ENCODE data around the gene HAUS7. TPM values are rescaled to one million over a fixed set of nuclear protein-coding genes. Genes with fewer than 3 reads are reported as not detected.

The HAUS7 gene
- total RNA-seq, 1 donor from 2014 or later, result 11.3 TPM

GRCh38 chrX:153440556-153441135 lies 29.7 kb downstream of the HAUS7 start:
- DNase-seq (ENCODE audit: low read depth in 2 of 2), result no peak

DNA sequence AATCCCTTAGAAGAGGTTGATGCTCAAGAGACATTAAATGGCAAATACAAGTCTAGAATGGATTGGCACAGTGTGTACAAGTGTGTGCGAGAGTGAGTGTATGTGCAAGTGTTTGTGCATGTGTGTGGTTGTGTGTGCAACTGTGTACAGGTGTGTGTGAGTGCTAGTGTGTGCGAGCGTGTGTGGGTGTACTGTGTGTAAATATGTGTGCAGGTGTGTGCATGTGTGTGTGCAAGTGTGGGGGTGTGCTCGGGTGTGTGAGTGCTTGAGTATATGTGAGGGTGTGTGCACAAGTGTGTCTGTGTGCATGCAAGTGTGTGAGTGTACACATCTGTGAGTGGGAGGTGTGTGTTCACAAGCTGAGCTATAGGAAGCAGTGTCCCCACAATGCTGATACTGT lies 30.4 kb downstream of the HAUS7 start:
- DNase-seq (ENCODE audit: low read depth in 2 of 2), result no peak

DNA sequence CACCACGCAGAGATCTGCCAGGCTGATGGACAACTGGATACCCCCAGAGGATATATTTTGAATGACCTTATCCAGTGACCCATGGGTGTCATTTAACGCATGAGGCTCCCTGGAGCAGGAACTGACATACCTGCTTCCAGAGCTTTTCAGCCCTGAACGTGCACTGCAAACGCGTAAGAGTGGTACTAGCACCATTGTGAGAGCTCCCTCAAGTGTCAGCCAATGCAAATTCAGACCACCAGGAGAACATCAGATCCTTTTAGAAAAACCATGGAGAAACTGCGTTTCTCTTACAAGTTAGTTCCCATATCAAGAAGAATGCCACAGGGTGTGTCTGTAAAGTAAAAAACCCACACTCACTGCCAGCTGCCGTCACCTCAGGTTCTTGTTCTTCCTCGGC lies 31.8 kb downstream of the HAUS7 start:
- peak in 1 of 2 donors; percentile 55 for DNase-seq (ENCODE audit: low read depth in 2 of 2)

DNA sequence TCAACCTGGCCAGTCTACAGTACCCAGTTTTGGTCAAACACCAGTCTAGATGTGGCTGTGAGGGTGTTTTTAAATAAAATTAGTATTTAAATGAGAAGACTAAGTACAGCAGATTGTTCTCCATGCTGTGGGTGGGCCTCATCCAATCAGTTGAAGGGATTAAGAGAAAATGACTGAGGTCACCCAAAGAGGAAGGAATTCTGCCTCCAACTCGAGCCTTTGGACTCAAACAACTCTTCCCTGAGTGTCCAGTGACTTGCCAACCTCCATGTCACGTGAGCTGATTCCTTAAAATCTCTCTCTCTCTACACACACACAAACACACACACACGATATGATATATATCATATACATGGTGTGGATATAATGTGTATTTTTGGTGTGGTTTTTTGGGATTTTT lies 34.5 kb downstream of the HAUS7 start:
- no peak for DNase-seq (ENCODE audit: low read depth in 2 of 2)

GRCh38 chrX:153434801-153435200 lies 35.6 kb downstream of the HAUS7 start:
- no peak for DNase-seq (ENCODE audit: low read depth in 2 of 2)

DNA sequence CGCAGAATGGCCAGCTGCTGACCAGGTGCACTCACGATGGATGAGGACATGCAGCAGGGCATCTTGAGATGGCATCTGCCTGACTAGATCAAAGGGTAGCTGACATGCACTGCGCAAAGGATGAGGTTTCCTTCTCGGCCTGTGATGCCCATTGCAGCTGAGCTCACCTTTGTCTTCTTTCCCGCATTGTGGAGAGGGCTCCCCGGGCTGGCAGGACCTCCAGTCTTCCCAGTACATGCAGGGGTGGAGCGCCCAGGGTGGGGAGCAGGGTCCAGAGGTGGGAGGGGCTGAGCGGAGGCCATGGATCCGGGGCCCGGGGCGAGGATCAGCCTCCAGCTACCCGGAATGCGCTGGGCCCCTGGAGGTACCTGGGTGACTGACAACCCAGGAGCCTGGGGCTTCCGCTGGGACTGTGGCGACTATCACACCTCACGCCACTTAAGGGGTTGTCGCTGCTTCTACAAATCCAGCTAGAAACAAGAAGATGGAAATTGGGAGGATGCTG lies 36.5 kb downstream of the HAUS7 start:
- DNase-seq (ENCODE audit: low read depth in 2 of 2), result no peak

DNA sequence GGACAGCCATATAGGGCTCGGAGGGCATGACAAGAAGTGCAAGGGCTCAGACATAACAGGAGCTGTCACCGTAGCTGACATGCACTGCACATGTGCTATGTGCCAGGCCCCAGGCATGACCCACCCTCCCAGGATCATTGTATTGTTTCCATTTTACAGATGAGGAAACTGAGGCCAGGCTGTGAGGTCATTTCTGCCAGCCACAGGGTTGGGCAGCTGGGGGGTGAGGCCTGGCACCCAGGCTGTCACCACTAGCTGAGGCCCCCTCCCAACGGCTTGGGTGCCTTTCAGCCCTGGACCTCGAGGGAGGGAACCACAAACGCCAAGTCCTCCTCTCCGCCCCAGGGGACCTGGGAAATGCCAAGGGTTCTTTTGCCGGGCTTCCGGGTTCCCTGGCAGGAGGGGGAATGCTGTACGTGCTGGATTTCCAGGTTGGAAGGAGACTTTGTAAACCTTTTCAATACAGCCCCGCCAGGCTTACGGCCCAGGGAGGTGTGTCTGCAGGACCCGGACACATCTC lies 37.2 kb downstream of the HAUS7 start:
- DNase-seq (ENCODE audit: low read depth in 2 of 2), result no peak

GRCh38 chrX:153430796-153431195 lies 39.6 kb downstream of the HAUS7 start:
- DNase-seq (ENCODE audit: low read depth in 2 of 2), result no peak

GRCh38 chrX:153426204-153426603 lies 44.2 kb downstream of the HAUS7 start:
- no peak for DNase-seq (ENCODE audit: low read depth in 2 of 2)

DNA sequence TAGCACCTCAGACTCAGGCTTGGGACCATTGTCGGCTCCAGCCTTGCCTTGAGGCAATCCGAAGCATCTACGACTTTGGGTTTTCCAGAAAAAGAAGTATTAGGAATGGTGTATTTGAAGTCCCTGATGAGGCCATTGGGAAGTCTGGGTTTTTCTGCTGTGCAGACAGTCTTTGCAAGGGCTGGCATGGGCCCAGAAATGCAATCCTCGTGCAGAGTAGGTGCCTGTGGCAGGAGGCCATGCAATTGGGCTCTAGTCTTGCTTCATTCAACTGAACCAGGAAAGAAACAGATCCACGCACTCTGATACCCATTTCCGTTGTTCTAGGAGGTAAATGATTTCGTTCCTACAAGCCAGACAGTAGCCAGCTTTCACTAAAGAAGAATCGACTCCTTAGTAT lies 46.7 kb downstream of the HAUS7 start:
- no peak for DNase-seq (ENCODE audit: low read depth in 2 of 2)

- no peak for DNase-seq (ENCODE audit: low read depth in 2 of 2)
Observed at GRCh38 chrX:153421856-153422255, 48.5 kb downstream of the HAUS7 start.

DNA sequence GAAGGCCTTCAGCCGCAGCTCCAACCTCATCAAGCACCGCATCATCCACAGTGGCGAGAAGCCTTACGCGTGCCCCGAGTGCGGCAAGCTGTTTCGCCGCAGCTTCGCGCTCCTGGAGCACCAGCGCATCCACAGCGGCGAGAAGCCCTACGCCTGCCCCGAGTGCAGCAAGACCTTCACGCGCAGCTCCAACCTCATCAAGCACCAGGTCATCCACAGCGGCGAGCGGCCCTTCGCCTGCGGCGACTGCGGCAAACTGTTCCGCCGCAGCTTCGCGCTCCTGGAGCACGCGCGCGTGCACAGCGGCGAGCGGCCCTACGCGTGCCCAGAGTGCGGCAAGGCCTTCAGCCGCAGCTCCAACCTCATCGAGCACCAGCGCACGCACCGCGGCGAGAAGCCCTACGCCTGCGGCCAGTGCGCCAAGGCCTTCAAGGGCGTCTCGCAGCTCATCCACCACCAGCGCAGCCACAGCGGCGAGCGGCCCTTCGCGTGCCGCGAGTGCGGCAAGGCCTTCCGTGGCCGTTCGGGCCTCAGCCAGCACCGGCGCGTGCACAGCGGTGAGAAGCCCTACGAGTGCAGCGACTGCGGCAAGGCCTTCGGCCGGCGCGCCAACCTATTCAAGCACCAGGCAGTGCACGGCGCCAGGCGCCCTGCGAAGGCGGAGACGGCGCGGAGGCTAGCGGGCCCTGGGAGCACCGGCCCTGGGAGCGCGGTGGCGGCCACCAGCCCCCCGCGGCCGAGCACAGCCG lies 49.4 kb downstream of the HAUS7 start:
- no peak for DNase-seq (ENCODE audit: low read depth in 2 of 2)

DNA sequence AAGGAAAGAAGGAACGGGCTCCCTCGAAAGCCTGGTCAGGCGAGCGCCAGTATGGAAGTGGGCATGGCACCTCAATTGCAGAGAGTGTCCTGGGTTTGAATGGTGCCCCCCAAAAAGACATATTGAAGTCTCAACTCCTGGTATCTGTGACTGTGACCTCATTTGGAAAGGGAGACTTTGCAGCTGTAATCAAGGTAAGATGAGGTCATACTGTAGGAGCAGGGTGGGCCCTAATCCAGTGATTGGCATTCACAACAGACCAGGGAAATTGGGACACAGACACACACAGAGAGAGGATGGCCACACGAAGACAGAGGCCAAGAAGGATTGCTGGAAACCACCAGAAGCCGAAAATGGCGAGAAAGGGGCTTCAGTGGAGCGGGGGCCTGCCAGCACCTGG lies 52.7 kb downstream of the HAUS7 start:
- no peak for DNase-seq (ENCODE audit: low read depth in 2 of 2)

DNA sequence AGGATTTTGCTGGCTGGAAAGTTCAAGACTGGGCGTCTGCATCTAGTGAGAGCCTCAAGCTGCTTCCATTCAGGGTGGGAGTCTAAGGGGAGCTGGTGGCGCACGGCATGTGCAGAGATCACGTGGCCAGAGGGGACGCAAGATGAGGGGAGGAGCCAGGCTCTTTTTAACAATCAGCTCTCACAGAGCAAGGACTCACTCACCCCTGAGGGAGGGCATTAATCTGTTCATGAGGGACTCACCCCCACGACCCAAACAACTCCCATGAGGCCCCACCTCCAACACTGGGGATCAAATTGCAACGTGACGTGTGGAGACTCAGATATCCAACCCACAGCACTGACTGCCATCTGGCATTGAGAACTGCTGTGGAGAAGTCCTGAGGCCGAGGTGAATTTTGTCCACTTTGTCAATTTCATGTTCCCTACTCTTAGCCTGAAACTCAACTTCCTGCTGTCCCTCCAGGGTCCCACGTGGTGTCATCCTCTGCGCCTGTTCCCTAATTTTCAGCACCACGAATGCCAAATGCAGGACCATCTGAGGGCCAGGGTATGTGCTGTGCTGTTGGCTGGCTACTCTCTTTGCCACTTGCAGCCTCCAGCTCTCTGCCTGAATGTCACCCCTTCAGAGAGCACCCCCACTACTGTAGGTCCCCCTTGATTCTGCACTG lies 53.5 kb downstream of the HAUS7 start:
- no peak for DNase-seq (ENCODE audit: low read depth in 2 of 2)

DNA sequence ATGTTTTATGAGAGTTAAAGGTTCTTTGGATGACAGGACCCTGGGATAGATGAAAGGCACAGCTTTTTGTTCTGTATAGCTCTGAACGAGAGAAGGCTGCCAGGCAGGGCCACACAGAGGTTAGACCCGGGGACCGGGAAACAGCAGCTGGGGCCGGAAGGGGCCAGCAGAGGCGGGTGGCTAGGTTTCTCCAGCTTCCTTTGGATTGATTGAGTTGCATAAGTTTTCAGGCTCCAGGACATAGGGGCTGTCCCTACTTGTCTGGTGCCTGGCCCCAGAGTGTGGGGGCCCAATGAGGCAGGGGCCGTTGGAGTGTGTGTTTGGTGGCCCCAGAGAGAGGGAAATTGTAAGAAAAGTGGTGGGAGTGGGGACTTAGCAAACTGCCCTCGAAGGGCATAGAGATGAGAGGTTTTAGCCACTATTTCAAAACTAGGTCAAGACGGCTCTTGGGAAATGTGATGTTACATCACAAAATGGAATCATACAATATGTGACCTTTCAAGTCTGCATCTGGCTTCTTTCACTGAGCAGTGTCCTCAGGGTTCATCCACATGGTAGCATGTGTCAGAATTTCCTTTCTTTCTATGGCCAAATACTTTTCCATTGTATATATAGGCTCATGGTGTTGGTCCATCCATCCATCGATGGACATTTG lies 55.4 kb downstream of the HAUS7 start:
- DNase-seq (ENCODE audit: low read depth in 2 of 2), result no peak

DNA sequence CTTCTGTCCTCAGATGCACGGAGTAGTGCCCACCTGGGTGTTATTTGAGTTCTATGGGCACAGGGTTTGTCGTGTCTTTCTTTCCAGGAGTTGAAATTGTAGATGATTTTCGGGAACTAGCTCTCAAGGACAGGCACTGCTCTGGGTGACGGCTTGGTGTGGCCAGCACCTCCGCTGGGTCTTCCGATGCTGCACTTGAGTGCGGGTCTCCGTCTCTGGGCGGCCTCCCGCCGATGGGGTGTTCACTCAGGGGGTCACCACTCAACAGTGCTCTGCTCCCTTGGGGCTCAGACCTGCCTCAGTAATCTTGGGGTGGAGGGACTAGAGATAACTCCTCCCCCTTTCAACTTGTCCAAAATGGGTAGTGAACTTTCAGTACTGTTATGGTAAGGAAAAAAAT lies 56.6 kb downstream of the HAUS7 start:
- DNase-seq (ENCODE audit: low read depth in 2 of 2), result no peak

DNA sequence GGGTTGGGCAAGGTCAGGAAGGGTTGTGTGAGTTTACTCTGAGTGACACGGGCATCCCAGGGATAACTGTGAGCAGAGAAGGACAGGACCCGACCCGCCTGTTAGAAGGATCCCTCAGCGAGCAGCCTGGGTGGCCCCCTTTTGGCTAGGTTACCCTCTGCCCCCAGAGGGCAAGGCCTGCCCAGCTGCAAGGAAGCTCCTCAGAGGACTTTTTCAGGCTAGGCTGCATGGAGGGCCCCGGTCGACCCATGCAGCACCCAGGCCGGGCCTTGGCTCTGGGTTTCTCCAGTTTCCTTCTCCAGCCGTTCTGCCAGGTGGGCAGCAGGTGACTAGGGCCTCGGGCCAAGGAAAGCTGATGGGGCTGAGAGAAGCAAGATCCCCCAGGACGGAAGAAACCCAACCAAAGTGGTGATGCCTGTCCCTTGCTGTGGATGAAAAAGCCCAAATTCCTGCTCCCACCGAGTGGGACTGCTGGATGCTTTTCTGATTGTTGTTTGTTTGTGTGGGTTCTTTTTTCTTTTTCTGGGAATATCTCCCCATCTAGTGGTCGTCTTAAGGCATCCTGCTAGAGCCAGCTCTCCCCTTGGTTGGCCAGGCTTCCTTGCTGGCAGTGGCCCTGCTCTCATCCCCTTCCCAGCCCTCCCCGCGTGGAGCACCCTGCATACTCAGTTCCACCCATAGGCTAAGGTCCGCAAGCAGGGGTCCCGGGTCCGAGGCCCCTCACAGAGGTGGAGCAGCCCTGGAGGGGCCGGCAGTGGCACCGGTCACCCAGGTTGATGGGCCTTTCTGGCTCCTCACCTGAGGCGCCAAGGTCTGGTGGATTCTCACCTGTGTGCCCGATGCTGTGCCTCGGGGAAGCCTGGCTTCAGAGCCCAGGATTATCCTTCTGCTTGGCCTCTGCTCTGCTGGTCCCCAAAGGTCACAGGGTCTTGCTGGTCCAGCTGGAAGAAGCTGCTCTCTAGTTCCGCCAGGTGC lies 57.3 kb downstream of the HAUS7 start:
- DNase-seq (ENCODE audit: low read depth in 2 of 2), result no peak

- no peak for DNase-seq (ENCODE audit: low read depth in 2 of 2)
Observed at GRCh38 chrX:153411988-153412574, 58.3 kb downstream of the HAUS7 start.

- no peak for DNase-seq (ENCODE audit: low read depth in 2 of 2)
Observed at GRCh38 chrX:153411255-153411987, 59.0 kb downstream of the HAUS7 start, which contains the start of gene ZFP92. Gene ZFP92 (plus strand): TSS chrX:153411472. CDS start chrX:153418323, 6,851 bp downstream.

DNA sequence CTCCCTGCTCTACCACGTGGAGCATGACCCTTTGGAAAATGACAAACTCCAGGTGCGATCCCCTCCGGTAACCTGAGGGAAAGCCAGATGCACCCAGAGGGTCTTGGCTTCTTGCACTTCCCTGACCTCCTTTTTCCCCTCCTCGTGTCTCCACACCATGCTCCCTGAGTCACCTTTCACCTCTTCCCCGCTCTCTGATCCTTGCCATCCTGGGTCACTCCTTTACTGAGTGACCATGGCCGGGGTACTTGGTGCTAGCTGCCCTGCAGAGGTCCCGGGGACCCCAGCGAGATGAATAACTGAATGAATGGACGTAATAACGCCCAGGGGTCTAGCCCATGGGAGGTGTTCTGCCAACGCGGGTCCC lies 59.5 kb downstream of the HAUS7 start:
- no peak for DNase-seq (ENCODE audit: low read depth in 2 of 2)
